ENCODE results near the gene DMAC2.

DNA sequence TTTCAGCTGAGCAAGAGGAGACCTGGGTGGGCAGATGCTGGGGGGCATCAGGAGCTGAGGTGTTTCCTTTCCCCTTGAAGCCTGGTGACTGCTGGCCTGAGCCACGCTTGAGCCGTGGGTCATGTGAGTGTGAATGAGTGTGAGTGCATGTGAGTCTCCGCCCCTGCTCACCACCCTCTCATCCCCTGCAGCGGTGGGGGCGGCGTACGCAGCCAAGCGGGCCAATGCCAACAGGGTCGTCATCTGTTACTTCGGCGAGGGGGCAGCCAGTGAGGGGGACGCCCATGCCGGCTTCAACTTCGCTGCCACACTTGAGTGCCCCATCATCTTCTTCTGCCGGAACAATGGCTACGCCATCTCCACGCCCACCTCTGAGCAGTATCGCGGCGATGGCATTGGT, 17.7 kb downstream of the DMAC2 start:
- TF ChIP-seq FOXP4 (CRISPR knock-in tag; IDR thresholded peaks at IDR 0.05) = no peak
- no peak for TF ChIP-seq KAT7 (CRISPR knock-in tag; IDR thresholded peaks at IDR 0.05; ENCODE audit: borderline replicate concordance)
- TF ChIP-seq GABPB1 (CRISPR knock-in tag; IDR thresholded peaks at IDR 0.05) = no peak
- no peak for TF ChIP-seq ZNF317 (CRISPR knock-in tag; IDR thresholded peaks at IDR 0.05; ENCODE audit: borderline replicate concordance, low read depth)
- TF ChIP-seq PRDM15 (CRISPR knock-in tag; IDR thresholded peaks at IDR 0.05) = no peak
- no peak for TF ChIP-seq NFE2L1 (CRISPR knock-in tag; IDR thresholded peaks at IDR 0.05)
- TF ChIP-seq CTCF (IDR thresholded peaks at IDR 0.05) = no peak
- no peak for TF ChIP-seq IRF1 (CRISPR knock-in tag; IDR thresholded peaks at IDR 0.05)
- TF ChIP-seq GTF2I (CRISPR knock-in tag; conservative IDR thresholded peaks at IDR 0.05) = no peak
- TF ChIP-seq MAX (CRISPR knock-in tag; IDR thresholded peaks at IDR 0.05) = no peak
- TF ChIP-seq ZNF512 (CRISPR knock-in tag; IDR thresholded peaks at IDR 0.05; ENCODE audit: borderline replicate concordance) = no peak
- TF ChIP-seq TCF7 (CRISPR knock-in tag; IDR thresholded peaks at IDR 0.05; ENCODE audit: low read depth) = no peak
